Activated naive CD4-positive, alpha-beta T cell treated with anti-CD3 and anti-CD28 coated beads, Interleukin-2, amount 10 ng/mL, durations not matched to agents 7 days and 5 days (primary cell): ENCODE results near the gene ZNF146.
"Not testable (repeated sequence)": the region's sequence is repeated elsewhere in the genome, so short reads cannot be mapped to it uniquely, and the experiment has no call there.

ENCODE experiments used
- CTCF ChIA-PET: fragments of 350-600 bp; sonication (Branson Sonifier 250); formaldehyde crosslinking; loops from one replicate; lab custom pipeline; 2021; ENCODE audit warnings: antibody characterized with exemption; lab: Charles Lee
- DNase-seq: peaks from one replicate; pipeline ENCODE4 v3.0.0-alpha.2; 2020
- H3K27ac Mint-ChIP-seq: one replicate; pipeline ENCODE4 v1.8.0; 2021; ENCODE audit warnings: mild to moderate bottlenecking, moderate library complexity, mixed read lengths
- H3K27me3 Mint-ChIP-seq: one replicate; pipeline ENCODE4 v1.8.0; 2021; ENCODE audit warnings: mild to moderate bottlenecking, mixed read lengths
- H3K36me3 Mint-ChIP-seq: one replicate; pipeline ENCODE4 v1.8.0; 2021; ENCODE audit warnings: mixed read lengths
- H3K4me1 Mint-ChIP-seq: one replicate; pipeline ENCODE4 v1.8.0; 2021; ENCODE audit warnings: mixed read lengths
- H3K4me3 Mint-ChIP-seq: one replicate; pipeline ENCODE4 v1.8.0; 2021; ENCODE audit warnings: mild to moderate bottlenecking, moderate library complexity, mixed read lengths
- H3K9me3 Mint-ChIP-seq: one replicate; pipeline ENCODE4 v1.8.0; 2021; ENCODE audit warnings: mixed read lengths

The ZNF146 gene

GRCh38 chr19:36214386-36215275 is at the start of gene ZNF146, which contains the start of gene ZNF565:
Gene ZNF146 (plus strand): TSS chr19:36215106. CDS start chr19:36236441, 21,335 bp downstream.
Gene ZNF565 (minus strand): TSS chr19:36214665. CDS start chr19:36201985, 12,680 bp downstream.
- Mint-ChIP-seq H3K36me3 (peaks cover 23% of the 10 kb centered on the region), H3K4me1 (peaks cover 18% of the 10 kb centered on the region), H3K9me3 (peaks cover 10% of the 10 kb centered on the region), H3K27me3 (no peaks in the 10 kb centered on the region), H3K27ac (no peak within 1 kb of the TSS), H3K4me3 (no peak within 1 kb of the TSS)
- DNase-seq, result peak; percentile 98
- CTCF ChIA-PET, result no interaction called here

- Mint-ChIP-seq H3K4me3 (no peak overlapping the region), H3K9me3 (no peaks in the 10 kb centered on the region), H3K27me3 (peaks cover 3% of the 10 kb centered on the region), H3K36me3 (peaks cover 1% of the 10 kb centered on the region), H3K27ac (no peak overlapping the region), H3K4me1 (peaks cover 5% of the 10 kb centered on the region)
- no peak for DNase-seq
- CTCF ChIA-PET, result interaction anchor here (0.8 to 3.9 kb wide), 5 partner anchors 11 to 42 kb away, joined by 3 to 54 read pairs (median 3); no protein-coding TSS in a partner anchor
These were observed 45.7 kb upstream of the ZNF146 start for GRCh38 chr19:36169084-36169760.

- H3K4me1 Mint-ChIP-seq, result peaks cover 5% of the 10 kb centered on the region
- H3K27ac Mint-ChIP-seq, result no peak overlapping the region
- H3K9me3 Mint-ChIP-seq, result no peaks in the 10 kb centered on the region
- H3K27me3 Mint-ChIP-seq, result peaks cover 3% of the 10 kb centered on the region
- CTCF ChIA-PET, result interaction anchor here (0.7 to 4.8 kb wide), 3 partner anchors 42 to 56 kb away, joined by 3 to 29 read pairs (median 3); no protein-coding TSS in a partner anchor
- no peak for DNase-seq
- no peaks in the 10 kb centered on the region for H3K36me3 Mint-ChIP-seq
- no peak overlapping the region for H3K4me3 Mint-ChIP-seq
These were observed 42.1 kb upstream of the ZNF146 start for GRCh38 chr19:36172852-36173251.

GRCh38 chr19:36173846-36174245 is 41.1 kb upstream of the ZNF146 start:
- H3K4me3 Mint-ChIP-seq, H3K9me3 Mint-ChIP-seq, H3K4me1 Mint-ChIP-seq: not testable (repeated sequence)

GRCh38 chr19:36179077-36179476 is 35.8 kb upstream of the ZNF146 start:
- not testable (repeated sequence) for H3K9me3 Mint-ChIP-seq, DNase-seq, H3K27me3 Mint-ChIP-seq, H3K4me1 Mint-ChIP-seq, H3K36me3 Mint-ChIP-seq, H3K4me3 Mint-ChIP-seq, H3K27ac Mint-ChIP-seq
- CTCF ChIA-PET, result interaction anchor here (1.4 kb wide), 1 partner anchor 10 kb away, joined by 3 read pairs; no protein-coding TSS in a partner anchor

More at GRCh38 chr19:36173846-36174245, 41.1 kb upstream of the ZNF146 start:
- CTCF ChIA-PET, result interaction anchor here (0.6 to 4.8 kb wide), 3 partner anchors 48 to 57 kb away, joined by 3 to 29 read pairs (median 4); no protein-coding TSS in a partner anchor
- H3K27me3 Mint-ChIP-seq, H3K27ac Mint-ChIP-seq, DNase-seq, H3K36me3 Mint-ChIP-seq: not testable (repeated sequence)

- H3K4me3 Mint-ChIP-seq, result no peak overlapping the region
- H3K27ac Mint-ChIP-seq, result no peak overlapping the region
- no peaks in the 10 kb centered on the region for H3K9me3 Mint-ChIP-seq
- no peaks in the 10 kb centered on the region for H3K4me1 Mint-ChIP-seq
- CTCF ChIA-PET, result no interaction called here
- H3K36me3 Mint-ChIP-seq, result peaks cover 5% of the 10 kb centered on the region
- DNase-seq, result no peak
- H3K27me3 Mint-ChIP-seq, result no peaks in the 10 kb centered on the region
These were observed 32.2 kb upstream of the ZNF146 start for GRCh38 chr19:36182612-36183244.

- H3K9me3 Mint-ChIP-seq, result no peaks in the 10 kb centered on the region
These were observed 31.7 kb upstream of the ZNF146 start for GRCh38 chr19:36183245-36183628.

GRCh38 chr19:36186722-36187121 is 28.2 kb upstream of the ZNF146 start:
- H3K27me3 Mint-ChIP-seq, H3K27ac Mint-ChIP-seq, H3K9me3 Mint-ChIP-seq, DNase-seq, H3K36me3 Mint-ChIP-seq, H3K4me3 Mint-ChIP-seq, CTCF ChIA-PET, H3K4me1 Mint-ChIP-seq: not testable (repeated sequence)

More at GRCh38 chr19:36183245-36183628, 31.7 kb upstream of the ZNF146 start:
- Mint-ChIP-seq H3K27ac (no peak overlapping the region), H3K4me3 (no peak overlapping the region), H3K36me3 (peaks cover 5% of the 10 kb centered on the region), H3K4me1 (no peaks in the 10 kb centered on the region), H3K27me3 (no peaks in the 10 kb centered on the region)
- DNase-seq, result no peak
- CTCF ChIA-PET, result no interaction called here

- CTCF ChIA-PET, result no interaction called here
- Mint-ChIP-seq H3K9me3 (no peaks in the 10 kb centered on the region), H3K36me3 (no peaks in the 10 kb centered on the region), H3K4me3 (no peak overlapping the region), H3K4me1 (no peaks in the 10 kb centered on the region), H3K27me3 (no peaks in the 10 kb centered on the region), H3K27ac (no peak overlapping the region)
- no peak for DNase-seq
These were observed 18.7 kb upstream of the ZNF146 start for GRCh38 chr19:36196249-36196648.

- H3K36me3 Mint-ChIP-seq, result no peaks in the 10 kb centered on the region
- no peaks in the 10 kb centered on the region for H3K9me3 Mint-ChIP-seq
- H3K27me3 Mint-ChIP-seq, result no peaks in the 10 kb centered on the region
- CTCF ChIA-PET, result no interaction called here
- no peaks in the 10 kb centered on the region for H3K4me1 Mint-ChIP-seq
- H3K4me3 Mint-ChIP-seq, result no peak overlapping the region
- DNase-seq, result no peak
- H3K27ac Mint-ChIP-seq, result no peak overlapping the region
These were observed 16.8 kb upstream of the ZNF146 start for GRCh38 chr19:36198119-36198518.

GRCh38 chr19:36201684-36202083 is 13.2 kb upstream of the ZNF146 start:
- Mint-ChIP-seq H3K4me1 (no peaks in the 10 kb centered on the region), H3K27me3 (no peaks in the 10 kb centered on the region), H3K36me3 (peaks cover 4% of the 10 kb centered on the region), H3K27ac (no peak overlapping the region), H3K9me3 (no peaks in the 10 kb centered on the region), H3K4me3 (no peak overlapping the region)
- no peak for DNase-seq
- CTCF ChIA-PET, result no interaction called here

- no peaks in the 10 kb centered on the region for H3K27me3 Mint-ChIP-seq
- CTCF ChIA-PET, result no interaction called here
- no peak overlapping the region for H3K27ac Mint-ChIP-seq
- H3K9me3 Mint-ChIP-seq, result no peaks in the 10 kb centered on the region
- no peak for DNase-seq
- H3K36me3 Mint-ChIP-seq, result peaks cover 4% of the 10 kb centered on the region
- no peak overlapping the region for H3K4me3 Mint-ChIP-seq
- no peaks in the 10 kb centered on the region for H3K4me1 Mint-ChIP-seq
These were observed 11.6 kb upstream of the ZNF146 start for GRCh38 chr19:36203293-36203692.

- DNase-seq, result no peak
- Mint-ChIP-seq H3K9me3 (no peaks in the 10 kb centered on the region), H3K4me3 (no peak overlapping the region), H3K27ac (no peak overlapping the region), H3K4me1 (no peaks in the 10 kb centered on the region), H3K27me3 (no peaks in the 10 kb centered on the region), H3K36me3 (peaks cover 4% of the 10 kb centered on the region)
- CTCF ChIA-PET, result no interaction called here
These were observed 7.2 kb upstream of the ZNF146 start for GRCh38 chr19:36207605-36208252.

GRCh38 chr19:36209372-36209771 is 5.5 kb upstream of the ZNF146 start:
- CTCF ChIA-PET, result no interaction called here

More at GRCh38 chr19:36209372-36209771, 5.5 kb upstream of the ZNF146 start:
- H3K36me3 Mint-ChIP-seq, result peaks cover 4% of the 10 kb centered on the region
- H3K9me3 Mint-ChIP-seq, result no peaks in the 10 kb centered on the region
- H3K27me3 Mint-ChIP-seq, result no peaks in the 10 kb centered on the region
- no peak overlapping the region for H3K27ac Mint-ChIP-seq
- no peak for DNase-seq
- H3K4me3 Mint-ChIP-seq, result no peak overlapping the region
- no peaks in the 10 kb centered on the region for H3K4me1 Mint-ChIP-seq
